GM12878 (cell line): ENCODE results near the gene APBB1IP. TPM values are rescaled to one million over a fixed set of nuclear protein-coding genes. Genes with fewer than 3 reads are reported as not detected.
A peak's percentile ranks its signal among the peaks of the same experiment; 100 is the strongest.

Source experiments
- ATAC-seq: fragments of 200-7000 bp; cut with Tn5 transposase; 3 replicates; pipeline ENCODE4 v1.9.1; 2020; ENCODE audit warnings: mild to moderate bottlenecking, moderate library complexity
- BruUV-seq: library from RNA; stranded (reverse); fragments of 400-500 nt; replicated peaks from 2 replicates; lab custom pipeline; 2021; lab: Mats Ljungman, UMichigan
- CTCF ChIA-PET: fragments of 300-600 bp; sonication (Branson Sonifier 250); formaldehyde crosslinking; extraction: SDS; loops from one replicate; lab custom pipeline; 2021; ENCODE audit warnings: inconsistent platforms; lab: Yijun Ruan, JAX
- POLR2A ChIA-PET: fragments of 350-600 bp; formaldehyde crosslinking; extraction: SDS; loops from one replicate; lab custom pipeline; 2021; ENCODE audit warnings: inconsistent platforms; lab: Charles Lee
- RAD21 ChIA-PET: fragments of 300-600 bp; sonication (Branson Sonifier 250); formaldehyde crosslinking; loops from one replicate; lab custom pipeline; 2023; ENCODE audit warnings: antibody characterized with exemption; ENCODE audit not compliant: unreplicated experiment; lab: Charles Lee
- SMC1A ChIA-PET: fragments of 300-600 bp; sonication (Branson Sonifier 250); formaldehyde crosslinking; loops from one replicate; lab custom pipeline; 2023; ENCODE audit not compliant: unreplicated experiment, uncharacterized antibody; lab: Charles Lee
- DNase-seq: peaks from one replicate; pipeline ENCODE4 v3.0.0-alpha.2; 2011; ENCODE audit warnings: low read depth, low spot score
- FAIRE-seq: peaks from 3 replicates; lab custom pipeline; 2011; peaks lifted over from hg19 to GRCh38; lab: Jason Lieb, UNC
- H2AFZ ChIP-seq: 2 replicates; pipeline ENCODE4 v1.6.0; 2011; ENCODE audit warnings: low read depth, low read length, control low read depth; ENCODE audit not compliant: control insufficient read depth
- H3K27ac ChIP-seq: 2 replicates; pipeline ENCODE4 v1.5.1; 2011; ENCODE audit warnings: control low read depth; ENCODE audit not compliant: control insufficient read depth, insufficient read depth
- H3K27me3 ChIP-seq, 2 experiments: replicated peaks in 1 of 2; 2 replicates each; pipeline versions ENCODE4 v1.6.0 to v1.6.1; 2011; ENCODE audit warnings: low read length in 1 of 2; ENCODE audit not compliant: control insufficient read depth in 2 of 2, insufficient read depth in 2 of 2
- H3K36me3 ChIP-seq, 2 experiments: 2 replicates each; pipeline ENCODE4 v1.5.1; 2011; ENCODE audit warnings: low read length in 1 of 2; ENCODE audit not compliant: control insufficient read depth in 2 of 2, insufficient read depth in 2 of 2
- H3K4me1 ChIP-seq: 2 replicates; pipeline ENCODE4 v1.6.1; 2011; ENCODE audit warnings: mild to moderate bottlenecking, low read length, moderate library complexity, mixed read lengths; ENCODE audit not compliant: control insufficient read depth, insufficient read depth
- H3K4me2 ChIP-seq: 2 replicates; pipeline ENCODE4 v1.6.0; 2011; ENCODE audit warnings: control low read depth; ENCODE audit not compliant: control insufficient read depth, insufficient read depth
- H3K4me3 ChIP-seq: fragments of 200-600 bp; sonication (generic); 2 replicates; pipeline ENCODE4 v1.5.1; 2016
- H3K79me2 ChIP-seq: 2 replicates; pipeline ENCODE4 v1.6.0; 2011; ENCODE audit warnings: low read length; ENCODE audit not compliant: control insufficient read depth, insufficient read depth
- H3K9ac ChIP-seq: 2 replicates; pipeline ENCODE4 v1.8.0; 2011; ENCODE audit warnings: low read length, control low read depth, mixed read lengths; ENCODE audit not compliant: control insufficient read depth, insufficient read depth
- H3K9me3 ChIP-seq: replicated peaks from 3 replicates; pipeline ENCODE4 v1.5.1; 2011; ENCODE audit warnings: mild to moderate bottlenecking, low read length; ENCODE audit not compliant: control insufficient read depth, insufficient read depth
- H4K20me1 ChIP-seq: 2 replicates; pipeline ENCODE4 v1.6.0; 2011; ENCODE audit not compliant: control insufficient read depth, insufficient read depth
- CREM ChIP-seq: IDR thresholded peaks from 2 replicates; pipeline ENCODE4 v1.6.1; 2014; ENCODE audit warnings: antibody characterized with exemption, low read depth
- HCFC1 ChIP-seq: fragments of 150-350 bp; IDR thresholded peaks from 2 replicates; pipeline ENCODE4 v1.6.1; 2014; ENCODE audit warnings: low read length
- HDGF ChIP-seq: fragments of 450-650 bp; IDR thresholded peaks from 2 replicates; pipeline ENCODE4 v1.6.1; 2016; ENCODE audit warnings: antibody characterized with exemption
- IKZF1 ChIP-seq: fragments of 450-650 bp; conservative IDR thresholded peaks from 2 replicates; pipeline ENCODE4 v1.6.1; 2017; ENCODE audit warnings: antibody characterized with exemption, mild to moderate bottlenecking
- IRF4 ChIP-seq: IDR thresholded peaks from 2 replicates; pipeline ENCODE4 v1.6.1; 2011; ENCODE audit warnings: low read depth, low read length
- MYB ChIP-seq: fragments of 150-350 bp; IDR thresholded peaks from 2 replicates; pipeline ENCODE4 v1.6.1; 2014; ENCODE audit warnings: mild to moderate bottlenecking, low read depth, low read length, borderline replicate concordance
- MYC ChIP-seq: IDR thresholded peaks from 2 replicates; pipeline ENCODE4 v1.6.1; 2011; ENCODE audit warnings: mild to moderate bottlenecking, low read length, moderate library complexity, inconsistent platforms; ENCODE audit not compliant: insufficient read depth, insufficient replicate concordance, insufficient read length, severe bottlenecking
- RFX5 ChIP-seq: IDR thresholded peaks from 2 replicates; pipeline ENCODE4 v1.6.1; 2011; ENCODE audit warnings: low read depth, low read length, improper control_type of control experiment
- SREBF1 ChIP-seq: IDR thresholded peaks from 2 replicates; pipeline ENCODE4 v1.6.1; 2012; ENCODE audit warnings: mild to moderate bottlenecking, low read length
- SUZ12 ChIP-seq: fragments of 200-600 bp; sonication (generic); IDR thresholded peaks from one replicate; pipeline ENCODE4 v1.6.1; 2018; ENCODE audit warnings: antibody characterized with exemption, mild to moderate bottlenecking; ENCODE audit not compliant: unreplicated experiment
- ZNF384 ChIP-seq: IDR thresholded peaks from 2 replicates; pipeline ENCODE4 v1.6.1; 2012; ENCODE audit warnings: low read depth, mild to moderate bottlenecking, low read length, improper control_type of control experiment, borderline replicate concordance
- WGBS: methylation state at CpG from one replicate; pipeline ENCODE4 v1.1.6; 2016; ENCODE audit warnings: low lambda C conversion rate; ENCODE audit not compliant: insufficient replicate concordance, insufficient coverage; ENCODE audit errors: missing lambda C conversion rate; 5-methylcytosine and 5-hydroxymethylcytosine counted together
- in situ Hi-C: fragments of 300-500 bp; cut with MboI; formaldehyde crosslinking; loops from 9 replicates; pipeline ENCODE4 v1.14.3; 2018; ENCODE audit warnings: mixed read lengths
- intact Hi-C: fragments of 100-400 bp; cut with micrococcal nuclease; formaldehyde crosslinking; loops from one replicate; pipeline ENCODE4 v1.14.2; 2022; ENCODE audit not compliant: unreplicated experiment
- polyA plus RNA-seq, 11 experiments: library from polyadenylated mRNA; depleted of rRNA in 4 of 11; unstranded in 6 of 11; stranded (reverse) in 5 of 11; fragments of >200 nt; fragmentation: Nextera tagmentation in 4 of 11; fragmentation: Illumina TruSeq in 1 of 11; extraction: Ambion mirVana in 4 of 11; extraction: Trizol in 1 of 11; gene quantifications; 1 replicate in 1 of 11; 2 replicates in 10 of 11; pipeline versions ENCODE4 v1.2.1 to v1.2.3, GENCODE V29; 2011 to 2016; ENCODE audit warnings: inconsistent platforms in 2 of 11, missing spikeins in 2 of 11, low read depth in 1 of 11
- total RNA-seq, 4 experiments: library from RNA; depleted of rRNA in 3 of 4; stranded (reverse); fragments of >200 nt in 3 of 4; fragmentation: Illumina TruSeq in 1 of 4; extraction: Trizol in 1 of 4; gene quantifications; 2 replicates each; pipeline versions ENCODE4 v1.2.1 to v1.2.3, GENCODE V29; 2013 to 2021
- TF ChIP-seq, protein P1 (sequence below): IDR thresholded peaks from 2 replicates; pipeline ENCODE4 v1.6.1; 2012; ENCODE audit warnings: mild to moderate bottlenecking, low read depth, low read length
- TF ChIP-seq, protein P2 (sequence below): IDR thresholded peaks from 2 replicates; pipeline ENCODE4 v1.6.1; 2012; ENCODE audit warnings: low read length, inconsistent platforms
- TF ChIP-seq, protein P3 (sequence below): IDR thresholded peaks from 2 replicates; pipeline ENCODE4 v1.6.1; 2012; ENCODE audit warnings: low read depth, low read length, improper control_type of control experiment
- TF ChIP-seq, protein P4 (sequence below): IDR thresholded peaks from 2 replicates; pipeline ENCODE4 v1.6.1; 2011; ENCODE audit warnings: borderline replicate concordance, low read depth, mild to moderate bottlenecking, moderate library complexity, mixed read lengths, low read length; ENCODE audit not compliant: insufficient read depth; ENCODE audit errors: extremely low read length
- TF ChIP-seq, protein P5 (sequence below): IDR thresholded peaks from 2 replicates; pipeline ENCODE4 v1.6.1; 2011; ENCODE audit warnings: low read depth, mild to moderate bottlenecking, low read length, moderate library complexity, borderline replicate concordance; ENCODE audit errors: extremely low read depth

Gene APBB1IP
- total and polyA plus RNA-seq, 10 of the 15 experiments (the other 5 are each of a cell fraction or from before 2014, with no cell fraction given): 7.3 to 67.4 (median 19.9) TPM

DNA sequence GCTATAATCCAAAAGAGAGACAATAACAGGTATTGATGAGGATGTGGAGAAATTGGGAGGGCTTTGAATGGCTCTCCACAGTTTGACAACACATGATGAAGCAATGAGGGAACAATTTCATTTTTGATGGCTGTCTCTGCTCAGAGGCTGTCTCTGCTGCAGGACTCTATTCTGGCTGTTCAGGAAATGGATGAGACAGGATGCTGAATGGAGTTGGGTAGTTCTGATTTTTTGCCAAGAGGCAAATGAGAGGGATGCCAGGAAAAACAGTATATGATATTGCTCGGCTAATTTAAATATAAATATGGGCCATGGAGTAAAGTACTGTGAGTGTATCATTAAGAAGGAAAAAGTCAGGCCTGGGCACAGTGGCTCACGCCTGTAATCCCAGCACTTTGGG, 16.8 kb downstream of the APBB1IP start:
- FAIRE-seq: no peak
- in situ Hi-C loops: no loop called here
- Histone ChIP-seq H3K9ac (no peak overlapping the region), H3K9me3 (peaks cover 10% of the 10 kb centered on the region), H2AFZ (no peak overlapping the region), H3K27ac (peak overlapping the region; percentile 8; the same call in 1 of the 2 replicates), H3K79me2 (peaks cover 89% of the 10 kb centered on the region), H3K4me2 (peak overlapping the region; percentile 47), H3K4me3 (no peak overlapping the region), H3K36me3 (peaks cover 0 to 16% of the 10 kb centered on the region in 2 experiments; a peak in 2 of 4 replicates), H3K4me1 (peaks cover 37% of the 10 kb centered on the region), H3K27me3 (no peaks in the 10 kb centered on the region), H4K20me1 (no peaks in the 10 kb centered on the region)
- ATAC-seq: no peak
- ChIA-PET RAD21 (interaction anchor here (1.2 to 2.4 kb wide), 3 partner anchors 9 to 26 kb away, joined by 4 to 17 read pairs (median 5); no protein-coding TSS in a partner anchor), SMC1A (interaction anchor here (1.5 to 3.8 kb wide), 4 partner anchors 9 to 38 kb away, joined by 6 to 30 read pairs (median 22); no protein-coding TSS in a partner anchor), POLR2A (interaction anchor here (1.1 kb wide), 1 partner anchor 12 kb away, joined by 4 read pairs; no protein-coding TSS in a partner anchor), CTCF (interaction anchor here (0.9 to 2.1 kb wide), 2 partner anchors 12 to 49 kb away, joined by 4 read pairs; no protein-coding TSS in a partner anchor)
- 70% methylated on average over 2 of the region's 2 CpGs for WGBS
- TSS peak; percentile 28 for BruUV-seq
- intact Hi-C loops: no loop called here
- DNase-seq: no peak
- TF ChIP-seq, protein P1, sequence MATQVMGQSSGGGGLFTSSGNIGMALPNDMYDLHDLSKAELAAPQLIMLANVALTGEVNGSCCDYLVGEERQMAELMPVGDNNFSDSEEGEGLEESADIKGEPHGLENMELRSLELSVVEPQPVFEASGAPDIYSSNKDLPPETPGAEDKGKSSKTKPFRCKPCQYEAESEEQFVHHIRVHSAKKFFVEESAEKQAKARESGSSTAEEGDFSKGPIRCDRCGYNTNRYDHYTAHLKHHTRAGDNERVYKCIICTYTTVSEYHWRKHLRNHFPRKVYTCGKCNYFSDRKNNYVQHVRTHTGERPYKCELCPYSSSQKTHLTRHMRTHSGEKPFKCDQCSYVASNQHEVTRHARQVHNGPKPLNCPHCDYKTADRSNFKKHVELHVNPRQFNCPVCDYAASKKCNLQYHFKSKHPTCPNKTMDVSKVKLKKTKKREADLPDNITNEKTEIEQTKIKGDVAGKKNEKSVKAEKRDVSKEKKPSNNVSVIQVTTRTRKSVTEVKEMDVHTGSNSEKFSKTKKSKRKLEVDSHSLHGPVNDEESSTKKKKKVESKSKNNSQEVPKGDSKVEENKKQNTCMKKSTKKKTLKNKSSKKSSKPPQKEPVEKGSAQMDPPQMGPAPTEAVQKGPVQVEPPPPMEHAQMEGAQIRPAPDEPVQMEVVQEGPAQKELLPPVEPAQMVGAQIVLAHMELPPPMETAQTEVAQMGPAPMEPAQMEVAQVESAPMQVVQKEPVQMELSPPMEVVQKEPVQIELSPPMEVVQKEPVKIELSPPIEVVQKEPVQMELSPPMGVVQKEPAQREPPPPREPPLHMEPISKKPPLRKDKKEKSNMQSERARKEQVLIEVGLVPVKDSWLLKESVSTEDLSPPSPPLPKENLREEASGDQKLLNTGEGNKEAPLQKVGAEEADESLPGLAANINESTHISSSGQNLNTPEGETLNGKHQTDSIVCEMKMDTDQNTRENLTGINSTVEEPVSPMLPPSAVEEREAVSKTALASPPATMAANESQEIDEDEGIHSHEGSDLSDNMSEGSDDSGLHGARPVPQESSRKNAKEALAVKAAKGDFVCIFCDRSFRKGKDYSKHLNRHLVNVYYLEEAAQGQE: no peak
- TF ChIP-seq RFX5 (no peak), SUZ12 (no peak), MYC (no peak), MYB (no peak), SREBF1 (no peak), CREM (no peak), HCFC1 (no peak), IRF4 (no peak), IKZF1 (no peak), ZNF384 (no peak), HDGF (no peak)
- TF ChIP-seq, protein P2, sequence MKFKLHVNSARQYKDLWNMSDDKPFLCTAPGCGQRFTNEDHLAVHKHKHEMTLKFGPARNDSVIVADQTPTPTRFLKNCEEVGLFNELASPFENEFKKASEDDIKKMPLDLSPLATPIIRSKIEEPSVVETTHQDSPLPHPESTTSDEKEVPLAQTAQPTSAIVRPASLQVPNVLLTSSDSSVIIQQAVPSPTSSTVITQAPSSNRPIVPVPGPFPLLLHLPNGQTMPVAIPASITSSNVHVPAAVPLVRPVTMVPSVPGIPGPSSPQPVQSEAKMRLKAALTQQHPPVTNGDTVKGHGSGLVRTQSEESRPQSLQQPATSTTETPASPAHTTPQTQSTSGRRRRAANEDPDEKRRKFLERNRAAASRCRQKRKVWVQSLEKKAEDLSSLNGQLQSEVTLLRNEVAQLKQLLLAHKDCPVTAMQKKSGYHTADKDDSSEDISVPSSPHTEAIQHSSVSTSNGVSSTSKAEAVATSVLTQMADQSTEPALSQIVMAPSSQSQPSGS: no peak
- TF ChIP-seq, protein P3, sequence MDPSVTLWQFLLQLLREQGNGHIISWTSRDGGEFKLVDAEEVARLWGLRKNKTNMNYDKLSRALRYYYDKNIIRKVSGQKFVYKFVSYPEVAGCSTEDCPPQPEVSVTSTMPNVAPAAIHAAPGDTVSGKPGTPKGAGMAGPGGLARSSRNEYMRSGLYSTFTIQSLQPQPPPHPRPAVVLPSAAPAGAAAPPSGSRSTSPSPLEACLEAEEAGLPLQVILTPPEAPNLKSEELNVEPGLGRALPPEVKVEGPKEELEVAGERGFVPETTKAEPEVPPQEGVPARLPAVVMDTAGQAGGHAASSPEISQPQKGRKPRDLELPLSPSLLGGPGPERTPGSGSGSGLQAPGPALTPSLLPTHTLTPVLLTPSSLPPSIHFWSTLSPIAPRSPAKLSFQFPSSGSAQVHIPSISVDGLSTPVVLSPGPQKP: no peak
- TF ChIP-seq, protein P4, sequence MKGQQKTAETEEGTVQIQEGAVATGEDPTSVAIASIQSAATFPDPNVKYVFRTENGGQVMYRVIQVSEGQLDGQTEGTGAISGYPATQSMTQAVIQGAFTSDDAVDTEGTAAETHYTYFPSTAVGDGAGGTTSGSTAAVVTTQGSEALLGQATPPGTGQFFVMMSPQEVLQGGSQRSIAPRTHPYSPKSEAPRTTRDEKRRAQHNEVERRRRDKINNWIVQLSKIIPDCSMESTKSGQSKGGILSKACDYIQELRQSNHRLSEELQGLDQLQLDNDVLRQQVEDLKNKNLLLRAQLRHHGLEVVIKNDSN: no peak
- TF ChIP-seq, protein P5, sequence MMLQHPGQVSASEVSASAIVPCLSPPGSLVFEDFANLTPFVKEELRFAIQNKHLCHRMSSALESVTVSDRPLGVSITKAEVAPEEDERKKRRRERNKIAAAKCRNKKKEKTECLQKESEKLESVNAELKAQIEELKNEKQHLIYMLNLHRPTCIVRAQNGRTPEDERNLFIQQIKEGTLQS: no peak
